Ascending aorta (tissue), 2 donors: Measurements from ENCODE around the gene NANOGP8. TPM values are rescaled to one million over a fixed set of nuclear protein-coding genes. Genes with fewer than 3 reads are reported as not detected.

ENCODE experiments used
- DNase-seq, 2 donors: peaks; one replicate each; pipeline ENCODE4 v3.0.0-alpha.2; 2019; ENCODE audit warnings: low spot score in 2 of 2
- H3K27ac ChIP-seq, 2 donors: fragments of 200-600 bp; sonication (generic); one replicate each; pipeline ENCODE4 v1.5.1; 2016 to 2017; ENCODE audit warnings: mild to moderate bottlenecking in 1 of 2
- H3K27me3 ChIP-seq: fragments of 200-600 bp; sonication (generic); one replicate; pipeline ENCODE4 v1.5.1; 2017
- H3K36me3 ChIP-seq, 2 donors: fragments of 200-600 bp; sonication (generic); one replicate each; pipeline ENCODE4 v1.5.1; 2016
- H3K4me1 ChIP-seq, 2 donors: fragments of 200-600 bp; sonication (generic); one replicate each; pipeline ENCODE4 v1.5.1; 2016 to 2017; ENCODE audit warnings: mild to moderate bottlenecking in 1 of 2
- H3K4me3 ChIP-seq, 2 donors: fragments of 200-600 bp; sonication (generic); one replicate each; pipeline ENCODE4 v1.5.1; 2016 to 2017; ENCODE audit warnings: mild to moderate bottlenecking in 1 of 2
- H3K9me3 ChIP-seq, 2 donors: fragments of 200-600 bp; sonication (generic); one replicate each; pipeline ENCODE4 v1.5.1; 2016
- CTCF ChIP-seq, 3 experiments: fragments of 200-600 bp in 2 of 3; fragments of 450-650 bp in 1 of 3; sonication (generic) in 2 of 3; IDR thresholded peaks; one replicate each; pipeline ENCODE4 v1.5.1; 2016 to 2019; ENCODE audit warnings: antibody characterized with exemption in 3 of 3, mild to moderate bottlenecking in 1 of 3, moderate library complexity in 1 of 3
- intact Hi-C: fragments of 100-400 bp; cut with DNase I; formaldehyde crosslinking; loops from one replicate; pipeline ENCODE4 v1.15.1; 2023
- total RNA-seq: library from RNA; depleted of rRNA; stranded (reverse); fragments of >200 nt; gene quantifications from one replicate; pipeline ENCODE4 v1.1.0, GENCODE V29; 2016

The NANOGP8 gene
- total RNA-seq, 1 donor from 2014 or later, result not detected

GRCh38 chr15:35047528-35047927 lies 37.6 kb downstream of the NANOGP8 start:
- H3K9me3 ChIP-seq, result no peaks in the 10 kb centered on the region
- no peaks in the 10 kb centered on the region for H3K27me3 ChIP-seq
- H3K27ac ChIP-seq, result no peak overlapping the region
- H3K4me3 ChIP-seq, result no peak overlapping the region
- no peak for DNase-seq
- H3K36me3 ChIP-seq, result no peaks in the 10 kb centered on the region
- intact Hi-C loops, result no loop called here
- no peaks in the 10 kb centered on the region for H3K4me1 ChIP-seq
- TF ChIP-seq CTCF (IDR thresholded peaks at IDR 0.05), result no peak

- no peak overlapping the region for H3K27ac ChIP-seq
- no peak overlapping the region for H3K4me3 ChIP-seq
- no peak for TF ChIP-seq CTCF (IDR thresholded peaks at IDR 0.05)
- H3K9me3 ChIP-seq, result no peaks in the 10 kb centered on the region
- no peak for DNase-seq
- no peaks in the 10 kb centered on the region for H3K27me3 ChIP-seq
- intact Hi-C loops, result no loop called here
- no peaks in the 10 kb centered on the region for H3K4me1 ChIP-seq
- H3K36me3 ChIP-seq, result no peaks in the 10 kb centered on the region
Observed at GRCh38 chr15:35043373-35044095, 41.6 kb downstream of the NANOGP8 start.

GRCh38 chr15:35040339-35041255 lies 44.5 kb downstream of the NANOGP8 start:
- no peak for DNase-seq

GRCh38 chr15:35038626-35039451 lies 46.3 kb downstream of the NANOGP8 start:
- H3K27ac ChIP-seq, result no peak overlapping the region
- no peak for TF ChIP-seq CTCF (IDR thresholded peaks at IDR 0.05)
- H3K36me3 ChIP-seq, result no peaks in the 10 kb centered on the region
- no peaks in the 10 kb centered on the region for H3K9me3 ChIP-seq
- no peaks in the 10 kb centered on the region for H3K4me1 ChIP-seq
- H3K4me3 ChIP-seq, result no peak overlapping the region
- no peaks in the 10 kb centered on the region for H3K27me3 ChIP-seq
- intact Hi-C loops, result no loop called here
- no peak for DNase-seq

More at GRCh38 chr15:35040339-35041255, 44.5 kb downstream of the NANOGP8 start:
- Histone ChIP-seq H3K27ac (no peak overlapping the region), H3K36me3 (no peaks in the 10 kb centered on the region), H3K9me3 (no peaks in the 10 kb centered on the region), H3K4me1 (no peaks in the 10 kb centered on the region), H3K27me3 (no peaks in the 10 kb centered on the region), H3K4me3 (no peak overlapping the region)
- intact Hi-C loops, result no loop called here
- TF ChIP-seq CTCF (IDR thresholded peaks at IDR 0.05), result no peak

Other genes with a start within 250 kb of the NANOGP8 start
- 17.5 TPM for gene AQR, start 115.6 kb downstream of the NANOGP8 start, total RNA-seq
- gene ZNF770, start 97.0 kb downstream of the NANOGP8 start, total RNA-seq, result 87.7 TPM